Inflammatory macrophage treated with lipopolysaccharide for 4 hours (primary cell): ENCODE data around the gene OLIG2.

Experiments
- DNase-seq: peaks from one replicate; pipeline ENCODE4 v3.0.0-alpha.2; 2020

Gene OLIG2

GRCh38 chr21:33069243-33069642 is 43.5 kb downstream of the OLIG2 start:
- no peak for DNase-seq

GRCh38 chr21:33069645-33069993 is 43.9 kb downstream of the OLIG2 start:
- no peak for DNase-seq

GRCh38 chr21:33069994-33070743 is 44.4 kb downstream of the OLIG2 start, which contains the start of gene OLIG1:
TSS of gene OLIG1 (plus strand) at chr21:33070141. CDS start at chr21:33070247, 106 bp downstream.
- DNase-seq, result peak; percentile 63

GRCh38 chr21:33070744-33070997 is 44.9 kb downstream of the OLIG2 start:
- DNase-seq, result no peak

- DNase-seq, result peak; percentile 16
Observed at GRCh38 chr21:33070998-33071769, 45.4 kb downstream of the OLIG2 start.

GRCh38 chr21:33071770-33072306 is 46.1 kb downstream of the OLIG2 start:
- DNase-seq, result peak; percentile 39

- DNase-seq, result no peak
Observed at GRCh38 chr21:33073636-33074035, 47.9 kb downstream of the OLIG2 start.

- DNase-seq, result no peak
Observed at GRCh38 chr21:33075128-33075527, 49.4 kb downstream of the OLIG2 start.

GRCh38 chr21:33075596-33076195 is 50.0 kb downstream of the OLIG2 start:
- no peak for DNase-seq

GRCh38 chr21:33076600-33077329 is 51.0 kb downstream of the OLIG2 start:
- DNase-seq, result no peak
